GM19099 (cell line): Measurements from ENCODE around the gene RALGAPA1.

ENCODE experiments used
- POLR2A ChIP-seq: IDR thresholded peaks from 3 replicates; pipeline ENCODE4 v1.6.1; 2011; ENCODE audit warnings: low read depth; ENCODE audit not compliant: insufficient read length; ENCODE audit errors: extremely low read depth

The RALGAPA1 gene

DNA sequence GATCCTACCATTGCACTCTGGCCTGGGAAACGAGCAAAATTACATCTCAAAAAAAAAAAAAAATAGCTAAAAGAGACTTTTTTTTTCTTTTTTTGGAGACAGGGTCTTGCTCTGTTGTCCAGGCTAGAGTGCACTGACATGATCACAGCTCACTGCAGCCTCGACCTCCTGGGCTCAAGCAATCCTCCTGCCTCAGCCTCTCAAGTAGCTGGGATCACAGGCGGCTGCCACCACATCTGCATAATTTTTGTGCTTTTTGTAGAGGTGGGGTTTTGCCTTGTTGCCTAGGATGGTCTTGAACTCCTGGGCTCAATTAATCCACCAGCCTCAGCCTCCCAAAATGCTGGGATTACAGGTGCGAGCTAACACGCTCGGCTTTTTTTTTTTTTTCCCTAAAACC, 11.3 kb downstream of the RALGAPA1 start:
- TF ChIP-seq POLR2A: no peak

DNA sequence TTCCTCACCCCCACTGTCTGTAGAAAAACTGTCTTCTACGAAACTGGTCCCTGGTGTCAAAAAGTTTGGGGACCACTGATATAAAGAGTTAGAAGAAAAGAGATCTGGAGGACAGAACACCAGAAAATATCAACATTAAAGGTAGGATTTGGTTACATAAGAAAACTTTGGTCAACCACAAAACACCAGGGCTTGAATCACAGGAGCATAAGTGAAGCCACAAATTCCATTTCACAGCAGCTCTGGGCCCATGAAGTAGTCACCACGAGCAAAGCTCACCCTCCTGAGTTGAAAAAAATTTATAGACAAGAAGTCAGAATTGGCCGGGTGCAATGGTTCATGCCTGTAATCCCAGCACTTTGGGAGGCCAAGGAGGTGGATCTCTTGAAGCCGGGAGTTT, 19.4 kb downstream of the RALGAPA1 start:
- no peak for TF ChIP-seq POLR2A

GRCh38 chr14:35786856-35787255, 22.2 kb downstream of the RALGAPA1 start:
- no peak for TF ChIP-seq POLR2A

- TF ChIP-seq POLR2A: no peak
Measured at GRCh38 chr14:35783699-35784098, 25.4 kb downstream of the RALGAPA1 start.

DNA sequence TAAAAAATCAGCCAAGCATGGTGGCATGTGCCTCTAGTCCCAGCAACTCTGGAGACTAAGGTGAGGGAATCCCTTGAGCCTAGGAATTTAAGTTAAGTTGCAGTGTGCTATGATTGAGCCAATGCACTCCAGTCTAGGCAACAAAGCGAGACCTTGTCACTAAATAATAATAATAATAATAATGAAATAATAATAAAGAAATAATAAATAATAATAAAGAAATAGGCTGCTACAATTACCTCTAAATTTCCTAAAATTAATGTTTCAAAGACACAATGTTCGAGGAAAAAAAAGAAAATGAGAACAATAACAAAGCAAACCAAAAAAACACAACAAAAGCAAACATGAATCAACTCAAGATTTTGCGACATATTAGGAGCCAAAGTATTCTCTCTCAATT, 29.7 kb downstream of the RALGAPA1 start:
- no peak for TF ChIP-seq POLR2A

DNA sequence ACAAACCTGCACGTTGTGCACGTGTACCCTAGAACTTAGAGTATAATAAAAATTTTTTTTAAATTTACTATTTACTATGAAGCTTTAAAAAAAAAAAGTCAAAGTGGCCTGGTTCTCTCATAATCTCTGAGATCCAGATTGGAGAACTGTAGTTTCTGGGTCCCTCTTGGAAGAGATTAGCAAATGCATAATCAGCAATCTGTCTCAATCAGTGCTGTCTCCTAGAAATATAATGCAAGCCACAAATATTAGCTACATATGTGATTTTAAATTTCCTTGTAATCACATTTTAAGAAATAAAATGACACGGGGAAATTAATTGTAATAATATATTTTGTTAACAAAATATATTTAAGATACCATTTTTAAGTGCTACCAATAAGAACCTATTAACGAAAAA, 32.3 kb downstream of the RALGAPA1 start:
- no peak for TF ChIP-seq POLR2A

DNA sequence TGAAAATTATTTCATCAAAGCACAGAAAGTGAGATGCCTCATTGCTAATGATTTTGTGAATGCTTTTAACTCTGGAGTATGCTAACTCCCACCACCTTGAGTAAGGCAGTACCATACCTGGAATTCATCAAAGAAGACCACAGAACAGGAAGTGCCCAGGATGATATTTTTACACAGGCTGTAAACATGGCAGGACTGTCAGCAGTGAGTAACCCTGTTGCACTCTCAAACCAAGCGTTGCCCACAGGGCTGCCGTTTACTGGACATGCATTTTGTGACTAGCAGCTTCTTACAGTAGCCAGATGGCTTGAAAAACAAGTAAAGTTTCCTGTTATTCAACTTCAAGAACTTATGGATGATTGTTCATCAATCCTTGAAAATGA, 42.4 kb downstream of the RALGAPA1 start:
- no peak for TF ChIP-seq POLR2A

DNA sequence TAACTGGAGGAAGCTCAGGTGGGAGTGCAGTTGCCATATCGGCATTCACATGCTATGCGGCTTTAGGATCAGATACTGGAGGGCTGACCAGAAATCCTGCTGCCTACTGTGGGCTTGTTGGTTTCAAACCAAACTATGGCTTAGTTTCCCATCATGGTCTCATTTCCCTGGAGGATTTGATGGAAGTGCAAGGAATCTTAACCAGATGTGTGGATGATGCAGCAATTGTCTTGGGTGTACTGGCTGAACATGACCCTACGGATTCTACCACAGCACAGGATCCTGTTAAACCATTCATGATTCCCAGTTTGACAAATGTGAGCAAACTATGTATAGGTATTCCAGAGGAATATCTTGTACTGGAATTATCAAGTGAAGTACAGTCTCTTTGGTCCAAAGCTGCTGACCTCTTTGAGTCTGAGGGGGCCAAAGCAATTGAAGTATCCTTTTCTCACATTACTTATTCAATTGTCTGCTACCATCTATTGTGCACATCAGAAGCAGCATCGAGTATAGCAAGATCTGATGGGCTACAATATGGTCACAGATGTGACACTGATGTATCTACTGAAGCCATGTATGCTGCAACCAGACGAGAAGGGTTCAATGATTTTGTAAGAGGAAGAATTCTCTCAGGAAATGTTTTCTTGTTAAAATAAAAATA, 42.9 kb downstream of the RALGAPA1 start:
- no peak for TF ChIP-seq POLR2A

GRCh38 chr14:35761922-35762321, 47.2 kb downstream of the RALGAPA1 start:
- no peak for TF ChIP-seq POLR2A

GRCh38 chr14:35760143-35760542, 49.0 kb downstream of the RALGAPA1 start:
- TF ChIP-seq POLR2A: no peak

DNA sequence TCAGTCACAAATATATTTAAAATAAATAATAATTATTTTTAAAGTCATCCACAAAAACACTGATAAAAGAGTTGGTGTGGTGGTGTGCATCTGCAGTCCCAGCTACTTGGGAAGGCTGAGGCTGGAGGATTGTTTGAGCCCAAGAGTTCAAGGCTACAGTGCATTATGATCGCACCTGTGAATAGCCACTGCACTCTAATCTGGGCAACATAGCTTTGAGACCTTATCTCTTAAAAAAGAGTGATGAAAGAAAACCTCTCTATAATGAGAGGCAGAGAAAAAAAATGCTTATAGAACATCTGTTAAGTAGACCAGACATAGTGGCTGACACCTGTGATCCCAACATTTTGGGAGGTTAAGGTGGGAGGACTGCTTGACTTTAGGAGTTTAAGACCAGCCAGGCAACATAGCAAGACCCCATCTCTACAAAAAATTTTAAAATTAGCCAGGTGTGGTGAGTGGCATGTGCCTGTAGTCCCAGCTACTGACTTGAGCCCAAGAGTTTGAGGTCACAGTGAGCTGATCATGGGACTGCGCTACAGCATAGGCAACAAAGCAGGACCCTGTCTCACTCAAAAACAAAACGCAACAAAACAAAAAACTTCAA, 50.5 kb downstream of the RALGAPA1 start:
- TF ChIP-seq POLR2A: no peak

DNA sequence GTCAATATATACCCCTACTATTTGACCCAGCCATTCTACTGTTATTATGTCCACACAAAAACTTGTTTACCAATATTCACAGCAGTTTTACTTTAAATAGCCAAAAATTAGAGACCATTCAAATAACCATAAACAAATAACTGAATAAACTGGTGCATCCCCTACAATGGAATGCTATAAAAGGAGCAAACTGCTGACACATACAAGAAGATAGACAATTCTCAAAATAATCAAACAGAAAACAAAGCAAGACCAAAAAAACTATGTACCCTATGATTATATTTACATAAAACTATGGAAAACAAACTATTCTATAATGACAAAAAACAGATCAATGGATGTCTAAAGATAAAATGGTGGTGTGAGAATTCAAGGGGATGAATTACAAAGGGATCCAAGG, 54.4 kb downstream of the RALGAPA1 start:
- TF ChIP-seq POLR2A: no peak

DNA sequence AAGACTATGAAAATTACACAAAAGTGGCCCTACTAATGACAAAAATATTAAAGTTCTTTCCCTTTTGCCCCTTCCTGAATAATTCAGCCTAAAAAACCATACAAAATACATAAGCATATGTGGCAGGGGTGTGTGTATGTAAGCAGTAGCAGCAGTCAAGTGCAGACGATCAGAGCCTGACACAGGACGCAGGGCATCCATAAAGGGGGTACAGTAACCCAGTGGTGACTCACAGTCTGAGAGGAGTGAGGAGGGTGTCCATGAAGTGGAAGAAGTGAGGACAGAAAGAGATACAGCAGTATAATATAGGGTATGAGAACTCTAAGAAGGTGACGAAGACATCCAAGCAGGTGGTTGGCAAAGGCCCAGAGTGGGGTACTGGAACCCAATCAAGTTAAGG, 56.7 kb downstream of the RALGAPA1 start:
- no peak for TF ChIP-seq POLR2A

DNA sequence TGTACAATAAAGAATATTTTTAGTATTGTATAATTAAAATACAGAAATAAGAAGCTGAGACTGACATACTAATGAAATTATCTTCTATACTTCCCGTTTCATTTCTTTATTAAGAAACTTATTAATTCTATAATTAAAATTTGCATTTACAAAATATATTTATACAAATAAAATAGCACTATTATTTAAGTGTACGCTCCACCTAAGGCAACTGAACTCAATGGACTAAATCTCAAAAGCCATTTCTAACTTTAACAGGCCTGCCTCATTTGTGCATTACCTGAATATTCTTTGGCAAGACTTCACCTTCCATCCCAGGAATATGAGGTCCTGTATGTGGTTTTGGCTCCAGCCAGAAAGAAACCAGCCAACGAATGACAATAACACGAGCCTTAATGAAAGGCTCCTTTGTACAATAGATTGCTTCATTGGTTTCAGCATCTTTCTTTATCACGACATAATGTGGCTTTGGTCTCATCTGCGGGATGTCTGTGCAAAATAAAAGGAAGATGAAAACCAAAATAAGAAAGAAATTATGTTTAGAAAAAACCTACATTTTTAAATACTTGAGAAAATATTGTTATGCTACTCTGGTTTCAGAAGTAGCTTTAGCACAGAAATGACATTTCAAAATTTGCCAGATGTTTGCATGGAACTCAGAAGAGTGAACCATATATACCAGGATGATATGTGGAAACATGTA, 58.7 kb downstream of the RALGAPA1 start:
- TF ChIP-seq POLR2A: no peak

DNA sequence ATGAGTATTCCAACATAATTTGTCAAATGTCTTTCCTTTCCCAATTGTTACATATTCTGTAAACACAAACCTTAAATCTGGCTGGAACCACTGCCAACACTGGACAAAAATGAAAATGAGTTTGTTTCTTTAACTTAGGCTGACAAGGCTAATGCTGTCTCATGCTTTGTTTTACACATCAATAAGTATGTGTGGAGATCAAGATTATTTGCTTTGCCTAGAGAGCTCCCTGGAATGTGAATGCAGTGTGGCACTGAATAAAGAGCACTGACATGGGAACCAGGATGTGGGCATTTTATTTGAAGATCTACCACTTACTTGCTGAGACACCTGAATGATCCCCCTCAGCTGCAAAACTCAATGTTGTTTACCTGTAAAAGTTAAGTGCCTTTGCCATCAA, 61.7 kb downstream of the RALGAPA1 start:
- no peak for TF ChIP-seq POLR2A

DNA sequence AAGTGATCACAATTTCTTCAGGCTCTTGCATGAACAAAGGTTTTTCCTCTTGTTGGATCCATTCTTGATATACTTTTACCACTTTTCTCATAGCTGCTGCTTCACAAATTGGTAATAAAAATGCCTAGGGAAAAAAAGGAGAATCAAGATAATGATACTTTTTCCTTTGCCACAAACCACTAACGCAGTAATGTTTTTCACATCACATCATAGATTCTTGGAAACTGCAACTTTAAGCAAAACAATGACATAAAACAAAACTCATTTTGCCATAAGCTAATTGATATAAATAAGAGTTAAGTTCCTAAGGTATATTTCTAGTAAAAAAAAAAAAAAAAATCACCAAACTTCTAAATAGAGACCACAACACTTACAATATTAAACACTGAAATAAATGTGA, 66.7 kb downstream of the RALGAPA1 start:
- no peak for TF ChIP-seq POLR2A
